OCI-LY3 (cell line): ENCODE measurements around the gene ELOVL2.
A peak's percentile ranks its signal among the peaks of the same experiment; 100 is the strongest.

ENCODE experiments used
- H2AFZ ChIP-seq: fragments of 200-600, 300-600 bp; shearing (Covaris generic); 2 replicates; pipeline ENCODE4 v1.6.0; 2014; ENCODE audit warnings: antibody characterized with exemption, low read depth, low read length
- H3K27ac ChIP-seq: fragments of 200-600, 300-600 bp; sonication (generic); 2 replicates; pipeline ENCODE4 v1.5.1; 2014; ENCODE audit warnings: mild to moderate bottlenecking, low read length, moderate library complexity, mixed read lengths
- H3K27me3 ChIP-seq: fragments of 200-600, 300-600 bp; sonication (generic); 2 replicates; pipeline ENCODE4 v1.6.1; 2014; ENCODE audit warnings: low read depth, low read length, mixed read lengths
- H3K36me3 ChIP-seq: fragments of 200-600, 300-600 bp; sonication (generic); replicated peaks from 2 replicates; pipeline ENCODE3; 2014; ENCODE audit warnings: low read depth, low read length, mixed read lengths
- H3K4me1 ChIP-seq: fragments of 300-600, 200-600 bp; sonication (generic); 2 replicates; pipeline ENCODE4 v1.6.1; 2014; ENCODE audit warnings: low read length, mixed read lengths
- H3K4me2 ChIP-seq: fragments of 200-600, 300-600 bp; sonication (generic); 2 replicates; pipeline ENCODE4 v1.6.1; 2014; ENCODE audit warnings: low read length, mixed read lengths
- H3K4me3 ChIP-seq: fragments of 300-600, 200-600 bp; sonication (generic); 2 replicates; pipeline ENCODE4 v1.5.1; 2014; ENCODE audit warnings: antibody characterized with exemption, mild to moderate bottlenecking, low read length, moderate library complexity
- H3K79me2 ChIP-seq: fragments of 300-600, 200-600 bp; shearing (Covaris generic); 2 replicates; pipeline ENCODE4 v1.6.1; 2014; ENCODE audit warnings: mild to moderate bottlenecking, low read length, mixed read lengths
- H3K9ac ChIP-seq: fragments of 300-600, 200-600 bp; shearing (Covaris generic); 2 replicates; pipeline ENCODE4 v1.6.0; 2014; ENCODE audit warnings: mild to moderate bottlenecking, low read length, moderate library complexity
- H3K9me3 ChIP-seq: fragments of 200-600, 300-600 bp; shearing (Covaris generic); 2 replicates; pipeline ENCODE4 v1.6.1; 2014; ENCODE audit warnings: low read length, mixed read lengths; ENCODE audit not compliant: insufficient read depth
- H4K20me1 ChIP-seq: fragments of 200-600, 300-600 bp; sonication (generic); 2 replicates; pipeline ENCODE4 v1.6.1; 2016; ENCODE audit warnings: low read length, mixed read lengths; ENCODE audit not compliant: insufficient read depth
- CTCF ChIP-seq: fragments of 200-600, 300-600 bp; sonication (generic); IDR thresholded peaks from 2 replicates; pipeline ENCODE4 v1.5.1; 2014; ENCODE audit warnings: antibody characterized with exemption, low read length, low read depth
- EZH2phosphoT487 ChIP-seq: fragments of 200-600 bp; shearing (Covaris generic); IDR thresholded peaks from 2 replicates; pipeline ENCODE4 v1.6.1; 2018; ENCODE audit warnings: antibody characterized with exemption, mixed run types, low read depth

ELOVL2 gene

DNA sequence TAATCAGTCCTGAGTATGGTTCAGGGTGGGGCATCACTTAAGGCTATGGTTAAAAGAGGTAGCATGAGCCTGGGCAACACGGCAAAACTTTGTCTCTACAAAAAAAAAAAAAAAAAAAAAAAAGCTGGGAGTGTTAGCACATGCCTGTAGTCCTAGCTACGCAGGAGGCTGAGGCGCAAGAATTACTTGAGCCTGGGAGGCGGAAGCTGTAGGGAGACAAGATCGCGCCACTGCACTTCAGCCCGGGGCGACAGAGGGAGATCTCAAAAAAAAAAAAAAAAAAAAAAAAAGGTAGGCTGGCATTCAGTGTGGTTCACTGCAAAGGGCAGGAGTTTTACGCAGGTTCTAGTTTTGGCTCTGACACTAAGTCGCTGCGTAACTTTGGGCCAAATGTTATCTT is 15.1 kb downstream of the ELOVL2 start:
- no peaks in the 10 kb centered on the region for H4K20me1 ChIP-seq
- no peak overlapping the region for H3K27ac ChIP-seq
- H3K36me3 ChIP-seq: no peaks in the 10 kb centered on the region
- H3K9ac ChIP-seq: no peak overlapping the region
- no peaks in the 10 kb centered on the region for H3K79me2 ChIP-seq
- no peak for TF ChIP-seq CTCF
- no peak for TF ChIP-seq EZH2phosphoT487
- no peak overlapping the region for H2AFZ ChIP-seq
- H3K27me3 ChIP-seq: peaks cover 19% of the 10 kb centered on the region
- H3K9me3 ChIP-seq: no peaks in the 10 kb centered on the region
- H3K4me1 ChIP-seq: peaks cover 9% of the 10 kb centered on the region
- H3K4me2 ChIP-seq: no peak overlapping the region
- no peak overlapping the region for H3K4me3 ChIP-seq

DNA sequence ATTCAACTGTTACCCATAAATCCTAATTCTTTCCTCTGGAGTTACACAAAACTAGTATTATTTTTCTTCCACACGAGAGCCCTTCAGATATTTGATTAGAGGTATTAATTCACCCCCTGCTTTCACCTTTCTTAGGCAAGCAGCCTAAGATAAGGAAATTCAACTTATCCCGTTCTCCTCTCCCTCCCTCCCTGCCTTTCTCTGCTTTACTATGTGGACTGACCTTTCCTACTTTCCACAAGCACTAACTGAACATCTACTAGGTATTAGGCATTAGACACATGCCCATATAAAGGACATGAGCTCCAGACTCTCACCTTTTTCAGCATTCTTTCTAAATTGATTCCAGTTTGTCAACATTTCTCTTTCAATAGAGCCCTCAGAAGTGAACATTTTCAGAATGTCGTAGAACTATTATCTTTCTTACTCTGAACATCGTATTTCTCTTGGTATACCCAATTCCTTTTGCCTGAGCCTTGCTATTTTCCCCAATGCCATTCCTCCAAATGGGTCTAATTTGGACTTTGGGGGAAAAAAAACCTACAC is 16.5 kb downstream of the ELOVL2 start:
- Histone ChIP-seq H2AFZ (no peak overlapping the region), H3K36me3 (no peaks in the 10 kb centered on the region), H3K9ac (no peak overlapping the region), H3K27ac (no peak overlapping the region), H3K9me3 (no peaks in the 10 kb centered on the region), H3K27me3 (peaks cover 19% of the 10 kb centered on the region), H3K79me2 (no peaks in the 10 kb centered on the region), H3K4me1 (peaks cover 9% of the 10 kb centered on the region), H3K4me3 (no peak overlapping the region), H3K4me2 (no peak overlapping the region), H4K20me1 (no peaks in the 10 kb centered on the region)
- TF ChIP-seq CTCF (no peak), EZH2phosphoT487 (no peak)

DNA sequence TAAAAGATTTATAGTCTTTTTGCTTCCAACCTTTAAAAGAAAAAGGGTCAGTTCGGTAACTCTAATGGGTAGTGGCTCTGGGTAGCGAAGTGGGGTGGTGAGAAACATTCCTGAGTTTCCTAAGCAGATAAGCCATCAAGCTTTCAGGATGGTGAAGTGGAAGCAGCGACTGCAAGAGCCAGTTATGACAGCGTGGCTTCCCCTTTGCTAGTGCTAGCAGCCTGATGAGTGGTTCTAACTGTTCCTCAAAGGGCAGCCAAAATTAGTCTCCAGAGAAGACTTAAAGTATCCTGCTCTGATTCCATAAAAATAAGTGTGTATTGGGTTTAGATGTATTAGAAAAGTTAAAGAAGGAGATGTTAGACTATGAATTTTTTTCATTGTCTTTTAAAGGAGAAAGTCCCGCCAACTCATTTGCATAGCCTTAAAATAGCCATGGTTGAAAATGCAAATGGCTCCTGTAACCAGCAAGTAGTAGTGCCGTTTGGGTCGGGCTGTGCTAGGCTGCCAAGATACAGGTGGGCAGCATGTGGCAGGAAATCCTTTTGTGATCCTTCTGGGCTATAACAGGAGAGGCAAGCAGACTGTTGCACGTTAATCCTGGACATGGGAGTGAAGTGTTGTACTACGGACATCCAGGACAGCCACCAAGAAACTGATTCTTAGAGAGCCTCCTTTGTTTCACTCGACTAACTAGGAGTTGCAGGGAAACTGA is 18.0 kb downstream of the ELOVL2 start:
- Histone ChIP-seq H3K27ac (no peak overlapping the region), H3K27me3 (peaks cover 21% of the 10 kb centered on the region), H3K4me3 (peak overlapping the region; percentile 66), H3K4me1 (peaks cover 16% of the 10 kb centered on the region), H3K9me3 (no peaks in the 10 kb centered on the region), H3K36me3 (no peaks in the 10 kb centered on the region), H3K79me2 (no peaks in the 10 kb centered on the region), H4K20me1 (no peaks in the 10 kb centered on the region), H3K4me2 (peak overlapping the region; percentile 77), H2AFZ (no peak overlapping the region), H3K9ac (no peak overlapping the region)
- no peak for TF ChIP-seq CTCF
- no peak for TF ChIP-seq EZH2phosphoT487

GRCh38 chr6:11025130-11025529 is 19.0 kb downstream of the ELOVL2 start:
- H3K4me1 ChIP-seq: peaks cover 16% of the 10 kb centered on the region
- no peak for TF ChIP-seq CTCF
- no peaks in the 10 kb centered on the region for H3K79me2 ChIP-seq
- peaks cover 21% of the 10 kb centered on the region for H3K27me3 ChIP-seq
- no peaks in the 10 kb centered on the region for H3K9me3 ChIP-seq
- H3K9ac ChIP-seq: no peak overlapping the region
- no peak overlapping the region for H3K27ac ChIP-seq
- no peaks in the 10 kb centered on the region for H3K36me3 ChIP-seq
- no peak overlapping the region for H3K4me3 ChIP-seq
- H3K4me2 ChIP-seq: no peak overlapping the region
- no peaks in the 10 kb centered on the region for H4K20me1 ChIP-seq
- no peak overlapping the region for H2AFZ ChIP-seq
